Stimulated activated CD8-positive, alpha-beta memory T cell treated with anti-CD3 and anti-CD28 coated beads, Interleukin-7, amount 100 ng/mL, for 1 hour (primary cell): ENCODE measurements around the gene ZBTB16.

Experiments used
- DNase-seq, 2 donors: peaks; one replicate each; pipeline ENCODE4 v3.0.0-alpha.2; 2020; ENCODE audit warnings: low read depth in 2 of 2

ZBTB16 gene

DNA sequence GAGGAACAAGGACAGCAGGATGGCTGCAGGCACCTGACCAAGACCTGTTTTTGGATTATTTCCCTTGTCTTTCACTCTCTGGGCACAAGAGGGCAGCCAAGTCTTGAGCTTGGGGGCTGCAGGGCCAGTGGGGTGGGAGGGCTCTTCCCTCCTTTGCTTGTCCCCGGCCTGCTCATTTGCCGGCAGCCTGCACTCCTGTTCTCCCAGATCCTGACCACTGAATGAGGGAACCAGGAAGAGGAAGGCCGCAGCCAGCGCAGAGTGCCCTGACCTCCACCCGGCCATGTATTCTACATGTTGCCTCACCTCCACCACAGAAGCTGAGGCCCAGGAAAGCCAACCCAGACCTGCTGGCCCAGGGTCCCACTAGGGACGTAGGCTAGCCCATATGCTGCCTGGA is 221.2 kb downstream of the ZBTB16 start:
- DNase-seq: no peak

DNA sequence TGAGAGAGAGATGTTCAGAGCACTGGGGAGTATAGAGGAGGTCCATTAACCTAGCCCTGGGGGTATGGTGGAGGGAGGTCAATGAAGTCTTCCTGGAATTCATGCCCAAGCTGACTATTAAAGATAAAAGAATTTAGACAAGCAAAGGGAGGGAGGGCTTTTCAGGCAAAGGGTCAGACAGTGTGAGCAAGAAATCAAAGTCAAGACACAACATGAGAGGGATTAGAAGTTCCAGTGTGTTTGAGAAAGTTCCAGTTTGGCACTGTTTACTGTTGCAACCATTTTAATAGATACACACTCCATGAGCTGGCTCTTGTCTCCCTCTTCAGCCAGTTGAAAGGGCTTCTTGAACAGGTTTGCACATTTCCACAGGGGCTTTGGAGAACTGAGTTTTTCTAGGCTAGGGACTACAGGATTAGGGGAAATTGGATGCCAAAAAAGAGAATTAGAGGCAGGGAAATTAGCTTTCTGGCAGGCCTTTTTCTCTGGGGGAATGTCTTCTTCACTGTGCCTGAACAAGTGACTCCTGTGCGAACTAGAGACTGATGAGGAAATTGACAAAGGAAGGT is 222.0 kb downstream of the ZBTB16 start:
- no peak for DNase-seq

DNA sequence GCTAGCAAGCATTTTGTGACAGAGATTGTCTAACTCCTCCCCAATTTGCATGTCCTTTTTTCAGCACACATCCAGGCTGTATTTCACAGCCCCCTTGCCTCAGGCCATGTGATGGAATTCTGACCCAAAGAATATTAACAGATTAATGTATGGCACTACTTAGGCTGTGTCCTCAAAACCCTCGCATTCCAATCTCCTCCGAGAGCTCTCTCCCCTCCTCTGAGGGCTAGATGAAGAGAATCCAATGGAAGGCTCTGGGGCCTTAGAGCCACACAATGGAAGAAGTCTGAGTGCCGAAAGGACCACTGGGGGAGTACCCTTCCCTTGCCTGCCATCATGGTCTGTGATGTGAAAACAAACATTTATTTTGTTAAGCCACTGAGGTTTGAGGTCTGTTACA is 223.0 kb downstream of the ZBTB16 start:
- no peak for DNase-seq

DNA sequence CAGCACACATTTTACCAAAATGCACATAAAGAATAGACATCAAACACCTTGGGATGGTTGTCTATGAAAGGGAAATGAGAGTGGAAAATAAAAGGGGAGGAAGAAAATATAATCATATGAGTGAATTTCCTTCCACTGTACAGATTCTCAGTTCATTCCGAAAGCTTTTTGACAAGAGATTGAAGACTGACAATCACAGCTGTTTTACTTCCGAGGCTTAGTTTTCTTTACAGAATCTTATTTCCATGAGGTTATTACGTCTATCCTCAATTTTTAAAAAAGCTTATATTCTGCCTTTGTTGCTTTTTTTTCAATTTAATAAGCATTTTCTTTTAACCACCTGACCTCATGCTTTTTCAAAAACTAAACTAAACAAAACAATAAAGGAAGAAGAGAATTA is 223.9 kb downstream of the ZBTB16 start:
- no peak for DNase-seq

DNA sequence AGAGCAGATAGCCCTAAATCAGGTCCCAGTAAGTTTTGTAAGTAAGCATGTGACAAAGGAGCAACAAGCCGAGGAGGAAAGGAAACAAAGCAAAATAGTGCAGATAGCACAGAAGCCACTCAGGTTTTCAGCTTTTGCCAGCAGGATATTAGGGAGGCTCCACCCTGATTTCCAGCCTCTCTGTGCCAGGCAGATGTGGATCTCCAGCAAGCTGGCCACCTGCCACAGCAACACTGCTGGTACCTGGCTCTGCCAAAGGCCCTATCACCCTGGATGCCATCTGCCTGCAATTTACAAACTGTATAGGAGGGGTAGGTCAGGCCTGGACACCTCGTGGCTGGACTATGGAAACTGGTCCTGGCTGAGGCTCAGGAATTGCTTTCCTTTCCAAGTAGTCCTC is 224.5 kb downstream of the ZBTB16 start:
- DNase-seq: no peak

DNA sequence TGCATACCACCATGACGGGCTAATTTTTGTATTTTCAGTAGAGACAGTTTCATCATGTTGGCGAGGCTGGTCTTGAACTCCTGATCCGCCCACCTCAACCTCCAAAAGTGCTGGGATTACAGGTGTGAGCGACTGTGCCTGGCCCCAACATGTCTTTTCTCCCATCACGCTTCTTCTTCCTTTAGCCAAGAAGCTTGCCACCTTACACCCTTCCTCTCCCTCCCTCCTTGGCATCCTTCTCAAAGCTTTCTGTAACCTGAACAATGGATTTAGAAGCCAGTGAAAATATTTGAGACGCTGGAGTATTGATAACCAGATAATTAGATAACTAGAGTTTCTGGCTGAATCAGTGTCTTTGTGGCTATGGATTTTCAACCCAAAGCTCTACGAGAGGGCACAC is 225.4 kb downstream of the ZBTB16 start:
- DNase-seq: no peak

DNA sequence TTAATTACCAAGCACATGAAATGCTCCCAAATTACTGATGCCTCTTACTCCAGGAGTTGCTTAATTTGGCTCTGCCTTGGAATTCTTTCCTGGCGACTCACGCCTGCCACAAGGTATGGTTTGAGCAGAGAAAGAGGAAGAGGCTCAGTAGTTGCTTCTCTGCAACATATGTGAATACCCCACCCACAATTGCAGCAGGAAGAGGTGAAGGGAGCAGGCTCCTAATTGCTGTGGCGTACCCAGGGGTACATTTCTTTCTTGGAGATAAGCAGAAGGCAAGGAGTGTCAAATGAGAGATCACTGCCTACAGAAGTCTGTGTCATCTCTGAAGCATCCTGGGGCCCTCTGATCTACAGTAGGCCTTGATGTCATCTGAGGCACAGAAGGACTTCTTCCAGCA is 226.1 kb downstream of the ZBTB16 start:
- DNase-seq: no peak

DNA sequence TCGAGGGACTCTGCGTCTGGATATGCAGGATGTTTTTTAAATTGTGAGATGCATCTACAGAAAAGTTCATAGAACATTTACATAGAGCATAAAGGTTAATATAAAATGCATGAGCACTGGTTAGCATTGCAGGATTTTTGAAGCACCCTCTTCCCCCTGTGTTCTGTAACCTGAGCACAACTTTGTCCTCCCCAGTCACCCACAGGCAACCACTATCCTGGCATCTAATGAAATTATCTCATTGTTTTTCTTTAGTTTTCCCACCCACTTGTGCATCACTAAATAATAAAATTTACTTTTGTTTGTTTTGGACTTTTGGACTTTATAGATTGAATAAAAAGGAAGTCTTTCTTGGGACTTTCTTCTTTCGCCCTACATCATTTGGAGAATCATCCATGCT is 226.7 kb downstream of the ZBTB16 start:
- DNase-seq: no peak

DNA sequence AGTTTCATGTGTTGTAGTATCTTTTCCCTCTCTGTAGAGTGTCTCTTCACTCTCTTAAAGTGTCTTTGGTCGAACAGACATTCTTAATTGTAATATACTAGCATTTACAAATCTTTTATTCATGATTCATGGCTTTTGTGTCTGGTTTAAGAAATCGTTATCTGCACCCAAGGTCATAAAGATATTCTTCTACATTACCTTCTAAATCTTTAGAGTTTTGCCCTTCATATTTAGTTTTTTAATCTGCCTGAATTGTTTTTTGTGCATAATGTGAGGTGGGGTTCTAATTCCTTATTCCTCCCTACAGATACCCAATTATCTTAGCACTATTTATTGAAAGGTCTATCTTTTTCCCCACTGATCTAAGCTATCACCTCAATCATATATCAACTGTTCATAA is 227.6 kb downstream of the ZBTB16 start:
- DNase-seq: no peak

DNA sequence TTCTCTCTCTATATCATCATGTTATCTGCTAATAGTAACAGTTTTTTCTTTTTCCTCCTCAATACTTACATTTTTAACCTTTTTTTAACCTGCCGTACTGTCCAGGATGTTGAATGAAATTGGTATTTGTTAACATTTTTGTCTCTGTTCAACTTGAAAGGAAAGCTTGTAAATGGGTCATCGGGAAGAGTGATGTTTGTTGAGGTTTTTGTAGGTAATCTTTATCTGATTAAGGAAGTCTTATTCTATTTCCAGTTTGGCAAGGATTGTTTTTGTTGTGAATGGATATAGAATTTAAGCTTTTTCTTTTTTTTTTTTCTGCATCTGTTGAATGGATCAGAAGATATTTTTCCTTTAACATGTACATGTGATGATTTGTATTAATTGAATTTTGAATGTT is 228.6 kb downstream of the ZBTB16 start:
- DNase-seq: no peak

DNA sequence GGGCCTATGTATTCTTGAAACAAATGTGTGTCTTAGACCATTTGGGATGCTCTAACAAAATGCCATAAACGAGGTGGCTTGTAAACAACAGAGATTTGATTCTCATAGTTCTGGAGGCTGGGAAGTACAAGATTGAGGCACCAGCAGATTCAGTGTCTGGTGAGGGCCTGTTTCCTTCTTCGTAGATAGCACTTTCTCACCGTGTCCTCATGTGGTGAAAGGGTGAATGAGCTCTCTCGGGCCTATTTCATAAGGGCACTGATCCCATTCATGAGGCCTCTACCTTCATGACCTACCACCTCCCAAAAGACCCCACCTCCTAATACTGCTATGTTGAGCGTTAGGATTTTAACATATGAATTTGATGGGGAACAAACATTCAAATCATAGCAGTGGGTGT is 230.3 kb downstream of the ZBTB16 start:
- no peak for DNase-seq

DNA sequence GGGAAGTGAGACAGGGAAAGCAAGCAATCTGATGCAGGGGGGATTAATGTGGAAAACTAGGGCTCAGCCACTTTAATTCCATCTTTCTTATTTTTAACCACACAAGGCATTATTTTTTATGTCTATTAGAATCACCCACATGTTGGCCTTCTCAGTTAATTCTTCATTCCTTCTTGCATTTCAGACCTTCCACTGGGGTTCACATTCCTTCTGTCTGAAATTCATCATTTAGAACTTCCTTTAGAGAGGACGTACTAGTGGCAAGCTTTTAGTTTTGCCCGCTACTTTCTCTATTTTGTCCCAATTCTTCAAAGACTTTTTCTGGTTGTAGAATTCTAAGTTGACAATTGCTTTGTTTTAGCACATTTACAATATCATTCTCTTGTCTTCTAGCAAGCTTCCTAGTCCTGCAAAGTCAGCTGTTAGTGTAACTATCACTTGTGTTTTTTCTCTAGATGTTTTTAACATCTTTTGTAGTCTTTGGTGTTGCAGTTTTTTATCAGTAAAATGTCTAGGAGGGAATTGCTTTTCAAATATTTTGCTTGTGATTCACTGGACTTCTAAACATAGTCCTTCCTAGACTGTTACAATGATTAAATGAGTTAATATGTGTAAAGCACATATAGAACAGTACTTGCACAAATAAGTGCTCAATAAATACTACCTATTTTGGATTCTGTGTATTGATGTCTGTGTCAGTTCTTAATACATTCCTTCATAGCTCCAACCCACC is 231.2 kb downstream of the ZBTB16 start:
- no peak for DNase-seq

DNA sequence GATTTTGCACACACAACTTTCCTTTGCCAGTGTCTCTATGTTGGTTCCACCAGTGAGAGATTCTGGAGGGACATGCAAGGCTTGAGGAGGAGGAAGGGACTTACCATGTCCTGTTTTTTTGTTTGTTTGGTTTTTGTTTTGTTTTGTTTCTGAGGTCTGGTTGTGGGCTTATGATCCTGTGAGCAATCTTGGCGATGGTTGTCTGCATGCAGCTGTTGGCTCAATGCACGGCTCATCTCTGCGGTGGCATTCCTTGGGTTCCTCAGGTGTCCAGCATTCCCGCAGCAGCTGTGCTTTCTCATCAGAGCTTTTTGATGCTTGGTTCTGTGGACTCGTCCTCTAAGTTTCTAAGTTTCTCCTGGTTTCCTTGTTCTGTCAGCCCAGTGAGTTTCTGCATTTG is 231.9 kb downstream of the ZBTB16 start:
- DNase-seq: no peak

DNA sequence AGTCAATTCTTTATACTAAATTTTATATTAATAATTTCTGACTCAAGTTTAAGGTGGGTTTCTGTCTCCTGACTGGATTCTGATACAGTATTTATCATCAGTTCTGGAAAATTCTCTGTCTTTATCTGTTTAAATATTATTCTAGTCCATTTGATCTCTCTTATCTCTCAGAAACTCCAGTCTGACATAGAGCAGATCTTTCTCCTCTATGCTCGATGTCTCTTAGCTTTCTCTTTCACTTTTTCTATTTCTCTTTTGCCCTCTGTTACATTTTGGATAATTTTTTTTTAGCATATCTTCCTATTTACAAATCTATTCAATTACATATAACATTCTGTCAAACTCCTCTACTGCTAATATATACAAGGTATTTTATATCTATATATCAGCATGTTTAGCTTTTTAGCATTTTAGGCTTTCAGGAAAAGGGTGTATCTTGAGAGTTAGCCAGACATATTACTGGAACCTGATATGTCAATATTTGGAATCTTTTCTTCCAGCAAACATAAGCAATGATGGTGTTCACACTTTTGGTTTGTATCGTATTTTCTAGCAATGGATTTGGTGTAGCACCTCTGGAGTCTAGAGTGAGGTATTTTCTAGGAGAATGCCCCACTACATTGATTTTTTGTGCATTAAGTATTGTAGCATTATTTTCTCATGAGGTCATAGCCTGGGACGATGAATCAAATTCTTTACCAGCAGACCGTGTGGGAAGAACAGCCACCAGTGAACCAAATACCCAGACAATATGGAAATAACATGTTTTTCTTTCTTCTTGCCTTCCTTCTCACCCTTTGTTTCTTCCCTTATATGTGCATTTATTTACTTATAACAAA is 232.6 kb downstream of the ZBTB16 start:
- no peak for DNase-seq

DNA sequence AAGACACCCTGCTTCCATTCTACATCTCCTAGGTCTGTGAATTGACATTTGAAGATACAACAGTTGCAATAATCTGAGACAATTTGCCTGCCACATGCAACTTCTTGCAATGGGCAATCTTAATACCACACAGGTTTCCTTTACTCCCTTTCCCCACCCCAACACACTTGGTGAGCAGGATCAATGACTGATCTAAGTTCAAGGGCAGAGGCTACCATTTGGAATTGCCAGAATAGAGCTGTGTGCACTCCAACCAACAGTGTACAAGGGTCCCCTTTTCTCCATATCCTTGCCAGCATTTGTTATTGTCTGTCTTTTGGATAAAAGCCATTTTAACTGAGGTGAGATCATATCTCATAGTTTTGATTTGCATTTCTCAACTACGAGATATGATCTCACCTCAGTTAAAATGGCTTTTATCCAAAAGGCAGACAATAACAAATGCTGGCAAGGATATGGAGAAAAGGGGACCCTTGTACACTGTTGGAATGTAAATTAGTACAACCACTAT is 233.7 kb downstream of the ZBTB16 start:
- no peak for DNase-seq

DNA sequence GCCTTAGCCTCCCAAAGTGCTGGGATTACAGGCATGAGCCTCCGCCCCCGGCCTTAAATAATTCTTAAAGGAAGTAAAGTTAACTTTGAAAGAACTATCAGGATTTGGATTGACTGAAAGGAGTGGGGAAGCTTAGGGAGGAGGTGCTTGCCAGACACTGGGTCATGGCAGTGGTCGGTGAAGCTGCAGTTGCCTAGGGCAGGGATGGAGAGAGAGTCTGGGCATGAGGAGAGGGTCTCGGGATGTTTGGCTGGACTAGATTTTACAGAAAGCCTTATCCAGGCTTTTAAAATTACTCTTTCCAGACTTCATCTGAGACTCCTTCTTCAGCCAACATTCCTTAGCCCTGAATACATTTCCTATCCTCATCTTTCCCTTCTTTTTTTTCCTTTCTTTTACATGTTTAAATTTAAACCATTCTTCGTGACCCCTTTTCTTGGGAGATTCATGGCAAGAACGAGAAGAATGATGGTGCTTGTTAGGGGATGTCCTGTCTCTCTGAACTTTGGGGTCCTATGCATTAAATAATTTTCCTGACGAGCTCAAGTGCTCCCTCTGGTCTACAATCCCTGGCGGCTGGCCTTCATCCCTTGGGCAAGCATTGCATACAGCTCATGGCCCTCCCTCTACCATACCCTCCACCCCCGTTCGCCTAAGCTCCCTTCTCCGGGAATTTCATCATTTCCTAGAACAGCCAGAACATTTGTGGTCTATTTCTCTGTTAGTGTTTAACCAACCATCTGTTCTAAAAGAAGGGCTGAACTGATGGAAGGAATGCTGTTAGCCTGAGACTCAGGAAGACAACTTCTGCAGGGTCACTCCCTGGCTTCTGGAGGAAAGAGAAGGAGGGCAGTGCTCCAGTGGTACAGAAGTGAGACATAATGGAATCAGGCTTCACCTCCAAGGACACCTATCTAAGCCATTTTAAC is 236.4 kb downstream of the ZBTB16 start, which contains the start of gene NNMT:
NNMT (plus strand) TSS at position 724 of the 929 bp plus-strand sequence; CDS start at position 882, 158 bp downstream.
- DNase-seq: no peak

DNA sequence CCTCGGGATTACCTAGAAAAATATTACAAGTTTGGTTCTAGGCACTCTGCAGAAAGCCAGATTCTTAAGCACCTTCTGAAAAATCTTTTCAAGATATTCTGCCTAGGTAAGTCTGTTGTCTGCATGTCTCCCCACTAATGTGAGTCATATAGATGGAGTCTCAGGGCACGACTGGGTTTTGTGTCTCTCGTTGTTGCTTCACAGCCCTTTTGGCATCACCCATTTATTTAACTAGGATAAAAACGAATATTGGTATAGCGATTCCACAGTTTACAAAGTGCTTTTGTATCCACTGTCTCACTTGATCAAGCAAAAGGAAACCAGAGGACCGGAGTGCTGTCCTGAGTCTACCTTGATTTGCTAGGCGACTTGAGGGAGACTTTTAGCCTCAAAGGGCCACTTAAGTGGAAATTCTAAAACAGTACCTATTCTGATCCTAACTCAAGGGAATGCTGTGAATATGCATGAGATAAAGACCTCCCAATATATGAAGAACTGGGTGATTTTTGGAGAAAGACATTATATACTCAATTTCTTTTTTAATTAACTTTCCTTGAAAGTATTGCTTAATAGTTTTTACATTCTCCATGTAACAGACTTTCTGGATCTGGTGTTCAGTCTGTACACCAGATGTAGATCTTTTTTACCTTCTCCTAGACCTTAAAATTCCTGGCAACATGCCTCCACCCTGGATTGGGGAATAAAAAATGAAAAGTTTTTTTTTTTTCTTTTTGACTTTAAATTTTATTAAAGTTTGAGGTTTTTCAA is 237.3 kb downstream of the ZBTB16 start:
- no peak for DNase-seq

DNA sequence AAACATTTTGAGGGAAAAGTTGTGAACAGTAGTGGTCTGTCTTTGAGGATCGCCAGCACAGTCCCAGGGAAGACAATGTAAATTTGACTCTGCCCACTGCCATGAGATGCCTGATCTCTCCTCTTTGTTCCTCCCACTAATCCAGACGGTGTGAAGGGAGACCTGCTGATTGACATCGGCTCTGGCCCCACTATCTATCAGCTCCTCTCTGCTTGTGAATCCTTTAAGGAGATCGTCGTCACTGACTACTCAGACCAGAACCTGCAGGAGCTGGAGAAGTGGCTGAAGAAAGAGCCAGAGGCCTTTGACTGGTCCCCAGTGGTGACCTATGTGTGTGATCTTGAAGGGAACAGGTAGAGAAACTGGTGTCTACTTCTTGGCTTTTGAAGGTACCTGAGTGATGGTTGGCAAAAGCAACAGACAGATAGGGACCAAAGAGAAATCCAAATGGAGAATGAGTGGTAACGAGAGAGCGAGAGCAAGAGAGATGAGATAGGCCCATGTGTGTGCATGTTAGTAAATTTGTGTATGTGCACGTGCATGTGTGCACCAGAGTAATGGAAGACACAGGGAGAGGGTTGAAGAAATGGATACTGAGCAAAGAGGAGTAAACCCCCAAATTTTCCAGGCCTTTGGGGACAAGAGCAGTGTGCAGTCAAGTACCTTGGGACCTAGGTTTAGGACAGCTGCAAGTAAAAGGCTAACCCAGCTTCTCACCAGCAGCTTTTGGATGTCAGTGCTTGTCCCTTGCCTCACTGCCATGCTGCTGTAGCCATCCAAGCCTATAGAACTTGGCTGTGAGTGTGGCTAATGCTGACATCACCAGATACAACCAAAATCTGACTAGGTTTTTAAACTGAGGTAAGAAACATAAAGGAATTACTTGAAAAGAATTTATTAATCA is 238.5 kb downstream of the ZBTB16 start:
- DNase-seq: no peak

DNA sequence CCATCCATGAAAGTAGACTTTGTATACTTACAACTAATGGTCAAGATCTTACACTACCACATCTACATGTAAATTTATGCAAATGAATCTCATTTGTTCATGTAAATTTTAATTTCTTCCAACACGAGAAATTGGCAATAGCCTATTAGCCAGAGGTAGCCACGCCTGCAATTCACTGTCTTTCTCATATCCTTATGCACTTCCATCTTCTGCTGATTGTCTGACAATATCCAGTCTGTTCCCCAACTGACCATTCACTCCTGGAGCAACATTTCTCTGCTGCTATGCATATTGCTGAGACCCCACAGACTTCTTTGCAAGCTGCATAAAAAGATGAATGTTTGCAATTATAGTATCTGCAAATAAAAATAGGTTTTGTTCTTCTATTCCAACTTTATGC is 239.2 kb downstream of the ZBTB16 start:
- no peak for DNase-seq
